OCI-LY3 (cell line): ENCODE measurements around the gene MYO5B.

Source experiments
- CTCF ChIP-seq: fragments of 200-600, 300-600 bp; sonication (generic); IDR thresholded peaks from 2 replicates; pipeline ENCODE4 v1.5.1; 2014; ENCODE audit warnings: antibody characterized with exemption, low read length, low read depth
- EZH2phosphoT487 ChIP-seq: fragments of 200-600 bp; shearing (Covaris generic); IDR thresholded peaks from 2 replicates; pipeline ENCODE4 v1.6.1; 2018; ENCODE audit warnings: antibody characterized with exemption, mixed run types, low read depth

DNA sequence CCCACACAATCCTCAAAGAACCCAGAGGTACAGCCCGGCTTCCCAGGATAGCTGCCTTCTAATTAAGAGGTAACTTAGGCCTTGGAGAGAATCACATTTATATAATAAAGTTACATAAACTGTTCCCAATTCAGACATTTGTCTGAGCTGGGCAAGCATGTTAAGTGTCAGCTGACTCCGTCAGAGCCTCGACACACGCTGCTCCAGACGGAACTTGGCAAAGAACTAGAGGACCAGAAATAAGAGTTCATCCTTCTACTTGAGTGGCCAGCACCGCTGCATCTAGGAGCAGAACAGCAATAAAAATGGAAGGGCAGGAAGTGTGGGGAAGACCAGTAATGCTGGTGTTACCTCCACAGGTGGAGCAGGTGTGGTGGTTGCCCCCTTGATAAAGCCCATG, 80.5 kb downstream of the MYO5B start:
- TF ChIP-seq CTCF = no peak
- TF ChIP-seq EZH2phosphoT487 = no peak
